Measurements from ENCODE around the gene PPM1J. TPM values are rescaled to one million over a fixed set of nuclear protein-coding genes. Genes with fewer than 3 reads are reported as not detected.

The PPM1J gene
- total RNA-seq, 1 donor from 2014 or later = 2.1 TPM

DNA sequence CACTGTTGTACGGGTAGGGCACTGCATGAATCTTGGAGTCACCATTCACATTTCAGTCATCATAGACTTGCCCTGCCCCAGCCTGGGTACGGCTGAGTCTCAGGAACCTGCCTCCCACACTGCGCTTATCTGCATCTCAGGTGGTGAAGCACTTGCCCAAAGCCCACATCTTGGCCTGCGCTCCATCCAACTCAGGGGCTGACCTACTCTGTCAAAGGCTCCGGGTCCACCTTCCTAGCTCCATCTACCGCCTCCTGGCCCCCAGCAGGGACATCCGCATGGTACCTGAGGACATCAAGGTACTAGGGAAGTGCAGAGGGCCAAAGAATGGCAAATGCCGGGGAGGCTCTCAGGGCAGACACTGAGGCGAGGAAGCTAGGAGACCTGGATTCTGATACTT lies 19.9 kb downstream of the PPM1J start:
- Histone ChIP-seq H3K36me3 (ENCODE audit: control insufficient read depth, insufficient read depth, low read length) (peaks cover 3% of the 10 kb centered on the region), H3K4me3 (ENCODE audit: low read depth, low read length) (no peak overlapping the region), H3K27me3 (ENCODE audit: control insufficient read depth, insufficient read depth, low read length) (no peaks in the 10 kb centered on the region)
- no peak for DNase-seq (ENCODE audit: low read depth)
- no peak for TF ChIP-seq CTCF (IDR thresholded peaks at IDR 0.05; ENCODE audit: insufficient read depth, low read length, poor library complexity, severe bottlenecking)

- no peak for DNase-seq (ENCODE audit: low read depth)
- H3K36me3 ChIP-seq (ENCODE audit: control insufficient read depth, insufficient read depth, low read length) = peaks cover 4% of the 10 kb centered on the region
- H3K4me3 ChIP-seq (ENCODE audit: low read depth, low read length) = no peak overlapping the region
- no peaks in the 10 kb centered on the region for H3K27me3 ChIP-seq (ENCODE audit: control insufficient read depth, insufficient read depth, low read length)
- TF ChIP-seq CTCF (IDR thresholded peaks at IDR 0.05; ENCODE audit: insufficient read depth, low read length, poor library complexity, severe bottlenecking) = no peak
Observed at GRCh38 chr1:112694363-112694929, 20.7 kb downstream of the PPM1J start.

GRCh38 chr1:112693821-112694220 lies 21.3 kb downstream of the PPM1J start:
- Histone ChIP-seq H3K4me3 (ENCODE audit: low read depth, low read length) (no peak overlapping the region), H3K36me3 (ENCODE audit: control insufficient read depth, insufficient read depth, low read length) (peaks cover 4% of the 10 kb centered on the region), H3K27me3 (ENCODE audit: control insufficient read depth, insufficient read depth, low read length) (no peaks in the 10 kb centered on the region)
- DNase-seq (ENCODE audit: low read depth) = no peak
- no peak for TF ChIP-seq CTCF (IDR thresholded peaks at IDR 0.05; ENCODE audit: insufficient read depth, low read length, poor library complexity, severe bottlenecking)

DNA sequence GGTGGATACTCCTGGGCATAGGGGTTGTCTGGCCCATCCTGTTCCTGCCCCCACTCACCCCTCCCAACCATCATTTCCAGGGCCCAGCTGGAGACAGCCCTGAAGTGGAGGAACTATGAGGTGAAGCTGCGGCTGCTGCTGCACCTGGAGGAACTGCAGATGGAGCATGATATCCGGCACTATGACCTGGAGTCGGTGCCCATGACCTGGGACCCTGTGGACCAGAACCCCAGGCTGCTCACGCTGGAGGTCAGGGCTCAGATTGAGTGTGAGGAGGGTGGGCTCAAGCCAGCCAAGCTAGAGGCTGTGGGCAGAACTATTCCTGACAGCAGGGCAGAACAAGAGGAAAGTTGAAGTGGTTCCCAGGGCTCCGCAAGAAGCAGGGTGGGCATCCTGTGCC lies 22.5 kb downstream of the PPM1J start:
- Histone ChIP-seq H3K36me3 (ENCODE audit: control insufficient read depth, insufficient read depth, low read length) (peaks cover 4% of the 10 kb centered on the region), H3K27me3 (ENCODE audit: control insufficient read depth, insufficient read depth, low read length) (no peaks in the 10 kb centered on the region), H3K4me3 (ENCODE audit: low read depth, low read length) (no peak overlapping the region)
- no peak for DNase-seq (ENCODE audit: low read depth)
- no peak for TF ChIP-seq CTCF (IDR thresholded peaks at IDR 0.05; ENCODE audit: insufficient read depth, low read length, poor library complexity, severe bottlenecking)

GRCh38 chr1:112689842-112690237 lies 25.3 kb downstream of the PPM1J start:
- no peak for TF ChIP-seq CTCF (IDR thresholded peaks at IDR 0.05; ENCODE audit: insufficient read depth, low read length, poor library complexity, severe bottlenecking)
- H3K4me3 ChIP-seq (ENCODE audit: low read depth, low read length) = no peak overlapping the region
- peaks cover 3% of the 10 kb centered on the region for H3K36me3 ChIP-seq (ENCODE audit: control insufficient read depth, insufficient read depth, low read length)
- no peaks in the 10 kb centered on the region for H3K27me3 ChIP-seq (ENCODE audit: control insufficient read depth, insufficient read depth, low read length)
- no peak for DNase-seq (ENCODE audit: low read depth)

DNA sequence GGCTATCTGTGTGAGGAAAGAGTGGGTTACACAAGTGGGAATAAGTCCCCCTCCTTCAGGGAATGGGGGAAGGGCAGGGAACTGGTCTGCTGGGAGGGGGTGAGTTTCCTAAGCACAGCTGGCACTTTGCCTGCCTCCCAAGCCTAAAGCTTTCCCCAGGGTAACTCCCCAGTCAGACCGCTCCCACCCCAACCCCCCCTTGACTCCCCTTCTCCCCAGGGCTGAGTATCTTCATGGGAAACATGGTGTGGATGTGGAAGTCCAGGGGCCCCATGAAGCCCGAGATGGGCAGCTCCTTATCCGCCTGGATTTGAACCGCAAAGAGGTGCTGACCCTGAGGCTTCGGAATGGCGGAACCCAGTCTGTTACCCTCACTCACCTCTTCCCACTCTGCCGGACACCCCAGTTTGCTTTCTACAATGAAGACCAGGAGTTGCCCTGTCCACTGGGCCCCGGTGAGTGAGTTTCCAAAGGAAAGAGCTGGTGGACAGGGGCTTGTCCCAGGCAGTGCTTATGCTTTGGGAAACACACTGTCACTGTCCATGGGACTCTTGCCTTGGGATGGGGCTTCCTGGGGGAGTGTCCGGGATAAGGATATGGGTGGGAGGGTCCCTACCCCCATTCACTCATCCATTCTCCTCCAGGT lies 25.8 kb downstream of the PPM1J start:
- no peaks in the 10 kb centered on the region for H3K27me3 ChIP-seq (ENCODE audit: control insufficient read depth, insufficient read depth, low read length)
- peaks cover 2% of the 10 kb centered on the region for H3K36me3 ChIP-seq (ENCODE audit: control insufficient read depth, insufficient read depth, low read length)
- no peak for DNase-seq (ENCODE audit: low read depth)
- no peak overlapping the region for H3K4me3 ChIP-seq (ENCODE audit: low read depth, low read length)
- TF ChIP-seq CTCF (IDR thresholded peaks at IDR 0.05; ENCODE audit: insufficient read depth, low read length, poor library complexity, severe bottlenecking) = no peak

Data from kidney epithelial cell (primary cell).